DMS 273 (cell line): Measurements from ENCODE around the gene RRAS2.
"Not testable (repeated sequence)": the region's sequence is repeated elsewhere in the genome, so short reads cannot be mapped to it uniquely, and the experiment has no call there.

ENCODE experiments used
- DNase-seq: peaks from one replicate; lab custom pipeline; 2025; ENCODE audit not compliant: unreplicated experiment; lab: John Stamatoyannopoulos, UW

The RRAS2 gene

DNA sequence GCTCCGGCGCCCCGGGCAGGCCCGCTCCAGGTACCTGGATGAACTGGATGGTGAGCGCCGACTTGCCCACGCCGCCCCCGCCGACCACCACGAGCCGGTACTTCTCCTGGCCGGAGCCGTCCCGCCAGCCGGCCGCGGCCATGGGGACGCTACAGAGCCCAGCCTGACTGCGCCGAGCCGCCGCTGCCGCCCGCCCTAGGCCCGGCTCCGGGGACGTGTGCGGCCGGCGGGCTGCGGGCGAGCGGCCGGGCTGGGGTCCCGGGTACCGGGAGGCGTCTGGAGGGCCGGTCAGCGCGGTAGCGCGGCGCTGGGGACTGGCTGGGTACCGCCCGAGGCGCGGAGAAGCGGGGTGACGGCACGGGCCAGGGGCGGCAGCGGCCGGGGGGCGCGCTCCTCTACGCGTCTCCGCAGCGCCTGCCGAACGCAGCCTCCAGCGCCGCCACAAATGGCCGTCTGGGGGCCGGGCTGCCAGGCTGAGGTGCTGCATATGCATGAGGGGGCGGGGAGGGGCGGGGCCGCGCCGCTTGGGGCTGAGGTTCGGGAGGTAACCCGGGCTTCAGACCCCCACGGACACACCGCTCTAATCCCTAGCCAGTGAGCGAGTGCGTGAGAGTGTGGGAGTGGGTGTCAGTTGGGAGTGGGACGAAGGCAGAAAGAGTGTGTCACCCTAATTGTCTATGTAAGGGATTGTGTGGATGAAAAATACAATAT, at the start of gene RRAS2:
TSS of gene RRAS2 (minus strand) at position 455 of the 711 bp plus-strand sequence. CDS start at position 142, 313 bp downstream.
- peak; percentile 86 for DNase-seq

DNA sequence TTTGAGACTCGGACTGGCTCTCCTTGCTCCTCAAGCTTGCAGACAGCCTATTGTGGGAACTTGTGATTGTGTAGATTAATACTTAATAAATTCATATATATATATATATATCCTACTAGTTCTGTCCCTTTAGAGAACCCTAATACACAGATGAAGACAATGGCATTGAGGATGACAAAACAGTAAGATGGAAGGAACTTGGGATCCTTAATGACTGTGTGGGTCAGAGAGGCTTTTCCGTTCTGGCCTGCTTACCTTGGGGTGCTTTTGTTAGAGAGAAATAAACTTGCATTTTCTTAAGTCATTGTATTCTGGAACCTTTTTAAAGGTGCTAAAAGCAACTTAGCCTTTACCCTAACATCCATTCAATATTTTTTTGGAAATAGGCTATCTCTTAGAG, 49.6 kb upstream of the RRAS2 start:
- DNase-seq, result no peak

DNA sequence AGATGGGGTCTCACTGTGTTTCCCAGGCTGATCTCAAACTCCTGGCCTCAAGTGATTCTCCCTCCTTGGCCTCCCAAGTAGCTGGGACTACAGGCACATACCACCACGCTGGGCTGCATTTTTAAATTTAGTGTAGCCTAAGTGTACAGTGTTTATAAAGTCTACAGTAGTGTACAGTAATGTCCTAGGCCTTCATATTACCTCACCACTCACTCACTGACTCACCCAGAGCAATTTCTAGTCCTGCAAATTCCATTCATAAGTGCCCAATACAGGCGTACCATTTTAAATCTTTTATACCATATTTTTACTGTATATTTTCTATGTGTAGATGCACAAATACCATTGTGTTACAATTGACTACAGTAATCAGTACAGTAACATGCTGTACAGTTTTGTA, 47.1 kb upstream of the RRAS2 start:
- DNase-seq, result not testable (repeated sequence)

DNA sequence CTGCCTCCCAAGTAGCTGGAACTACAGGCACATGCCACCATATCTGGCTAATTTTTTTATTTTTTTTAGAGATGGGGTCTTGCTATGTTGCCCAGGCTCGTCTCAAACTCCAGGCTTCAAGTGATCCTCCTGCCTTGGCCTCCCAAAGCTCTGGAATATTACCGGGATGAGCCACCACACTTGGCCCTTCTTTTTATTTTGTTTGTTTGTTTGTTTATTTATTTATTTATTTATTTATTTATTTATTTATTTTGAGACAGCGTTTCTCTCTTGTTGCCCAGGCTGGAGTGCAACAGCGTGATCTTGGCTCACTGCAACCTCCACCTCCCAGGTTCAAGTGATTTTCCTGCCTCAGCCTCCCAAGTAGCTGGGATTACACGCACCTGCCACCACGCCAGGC, 44.5 kb upstream of the RRAS2 start:
- not testable (repeated sequence) for DNase-seq

DNA sequence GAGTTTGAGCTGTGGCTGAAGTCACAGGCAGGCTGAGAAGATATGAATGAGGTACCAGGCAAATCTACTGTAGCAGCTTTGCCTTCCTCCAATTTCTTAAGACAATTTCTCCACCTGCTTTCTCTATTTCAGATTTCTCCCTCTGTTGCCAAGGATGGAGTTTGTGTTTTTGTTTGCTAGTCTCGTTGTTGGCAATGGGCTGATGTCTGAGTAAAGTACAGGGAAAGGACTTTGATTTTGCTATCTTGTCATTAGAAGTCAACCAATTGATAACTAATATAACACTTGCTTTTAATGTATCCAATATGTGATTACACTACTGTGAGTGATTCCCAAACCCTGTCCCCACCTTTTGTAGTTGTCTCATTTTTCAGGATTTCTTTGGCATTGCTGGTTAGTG, 40.1 kb upstream of the RRAS2 start:
- DNase-seq, result no peak

DNA sequence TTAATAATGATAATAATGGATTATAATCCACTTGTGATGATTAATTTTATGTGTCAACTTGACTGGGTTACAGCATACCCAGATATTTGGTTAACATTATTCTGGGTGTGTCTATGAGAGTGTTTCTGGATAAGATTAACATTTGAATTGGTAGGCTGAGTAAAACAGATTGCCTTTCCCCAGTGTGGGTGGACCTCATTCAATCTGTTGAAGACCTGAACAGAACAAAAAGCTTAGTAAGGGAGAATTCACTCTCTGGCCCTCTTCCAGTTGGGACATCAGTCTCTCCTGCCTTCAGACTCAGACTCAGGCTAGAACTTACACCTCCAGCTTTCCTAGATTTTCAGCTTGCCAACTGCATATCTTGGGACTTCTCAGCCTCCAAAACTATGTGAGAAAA, 37.3 kb upstream of the RRAS2 start:
- DNase-seq, result peak; percentile 21

DNA sequence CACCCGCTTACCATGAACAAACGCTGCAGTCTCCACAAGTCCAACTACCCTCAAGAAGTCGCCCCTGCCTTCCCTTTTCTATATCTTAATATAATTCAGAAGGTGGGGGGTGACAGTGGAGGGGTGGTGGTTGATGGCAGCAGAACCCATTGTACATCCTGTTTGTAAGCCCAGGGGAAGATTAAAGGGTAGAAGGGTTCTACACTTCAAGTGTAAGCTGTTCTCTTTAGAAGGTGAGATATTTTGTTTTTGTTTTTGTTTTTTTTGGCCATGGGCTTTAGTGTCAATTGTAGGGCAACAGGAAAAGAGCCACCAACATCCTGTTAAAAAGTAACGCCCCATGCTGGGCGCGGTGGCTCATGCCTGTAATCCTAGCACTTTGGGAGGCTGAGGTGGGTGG, 34.9 kb upstream of the RRAS2 start:
- DNase-seq, result no peak

DNA sequence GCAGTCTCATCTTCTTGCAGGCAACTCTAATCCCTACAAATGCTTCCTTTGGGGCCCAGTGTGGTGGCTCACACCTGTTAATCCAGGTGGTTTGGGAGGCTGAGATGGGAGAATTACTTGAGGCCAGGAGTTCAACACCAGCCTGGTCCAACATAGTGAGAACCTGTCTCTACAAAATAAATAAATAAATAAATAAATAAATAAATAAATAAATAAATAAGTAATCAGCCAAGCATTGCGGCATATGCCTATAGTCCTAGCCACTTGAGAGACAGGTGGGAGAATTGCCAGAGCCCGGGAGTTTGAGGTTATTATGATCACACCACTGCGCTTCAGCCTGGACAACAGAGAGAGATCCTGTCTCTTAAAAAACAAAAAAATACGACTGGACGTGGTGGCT, 34.1 kb upstream of the RRAS2 start:
- no peak for DNase-seq

DNA sequence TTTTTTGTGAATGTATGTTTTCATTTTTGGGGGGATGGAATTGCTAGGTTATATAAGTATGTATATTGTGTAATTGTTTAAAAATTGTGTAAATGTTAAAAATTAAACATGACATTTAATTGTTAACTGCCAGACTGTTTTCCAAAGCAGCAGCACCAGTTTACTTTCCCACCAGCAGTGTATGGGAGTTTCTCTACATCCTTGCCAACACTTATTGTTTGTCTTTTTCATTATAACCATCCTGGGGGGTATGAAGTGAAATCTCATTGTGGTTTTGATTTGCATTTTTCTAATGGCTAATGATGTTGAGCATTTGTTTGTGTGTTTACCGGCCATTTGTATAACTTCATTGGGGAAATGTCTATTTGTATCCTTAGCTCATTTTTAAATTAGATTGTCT, 31.7 kb upstream of the RRAS2 start:
- no peak for DNase-seq

DNA sequence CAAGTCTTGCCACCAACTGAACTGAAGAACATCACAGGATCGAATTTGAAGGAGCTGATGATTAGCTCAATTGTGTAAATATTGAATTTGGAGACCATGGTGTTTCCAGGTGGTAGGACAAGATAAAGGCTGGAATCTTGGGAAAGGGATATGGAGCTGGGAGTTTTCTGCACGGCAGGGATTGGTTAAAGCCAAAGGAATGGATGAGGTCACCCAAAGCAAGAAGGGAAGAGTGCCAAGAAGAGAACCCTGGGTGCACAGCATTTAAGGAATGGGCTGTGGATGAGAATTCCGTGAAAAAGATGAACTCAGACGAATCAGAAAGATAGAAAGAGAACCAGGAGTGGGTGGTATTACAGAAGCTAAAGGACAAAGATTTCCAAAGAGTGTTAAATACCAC, 29.4 kb upstream of the RRAS2 start:
- no peak for DNase-seq

DNA sequence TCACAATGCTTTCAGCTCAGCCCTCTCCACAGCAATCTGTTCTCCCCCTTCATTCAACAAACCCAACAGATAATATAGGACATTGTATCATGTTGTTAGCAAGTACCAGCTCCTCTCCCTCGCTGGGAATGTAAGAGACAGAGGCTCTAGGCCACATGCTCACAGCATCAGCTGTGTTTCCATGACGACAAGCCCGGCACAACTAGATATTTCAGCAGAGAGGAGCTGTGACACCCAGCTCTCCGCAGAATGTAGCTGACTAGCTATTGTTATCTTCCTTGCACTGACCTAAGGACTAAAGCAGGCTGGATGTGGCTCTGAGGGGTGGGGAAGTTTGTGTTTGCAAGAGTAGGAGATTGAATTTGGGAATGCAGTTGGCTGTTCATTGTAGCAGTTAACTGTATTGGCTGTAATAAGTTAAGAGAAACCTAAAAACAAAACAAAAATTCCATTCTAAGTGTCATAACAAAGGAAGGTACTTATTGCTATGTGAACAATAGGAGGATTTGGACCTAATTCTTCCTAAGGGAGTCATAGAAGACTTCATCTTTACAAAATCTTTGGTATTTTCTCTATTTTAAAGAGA, 28.0 kb upstream of the RRAS2 start:
- peak; percentile 69 for DNase-seq

DNA sequence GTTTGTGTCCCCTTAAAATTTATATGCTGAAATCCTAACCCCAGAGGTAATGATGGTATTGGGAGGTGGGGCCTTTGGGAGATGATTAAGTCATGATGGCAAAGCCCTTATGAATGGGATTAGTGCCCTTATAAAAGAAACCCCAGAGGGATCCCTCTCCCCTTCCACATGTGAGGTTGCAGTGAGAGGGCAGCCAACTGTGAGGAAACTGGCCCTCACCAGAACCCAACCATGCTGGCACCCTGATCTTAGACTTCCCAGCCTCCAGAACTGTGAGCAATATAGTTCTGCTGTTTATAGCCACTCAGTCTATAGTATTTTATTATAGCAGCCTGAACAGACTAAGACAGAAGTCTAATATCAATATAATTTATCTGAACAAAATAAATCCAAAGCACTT, 27.1 kb upstream of the RRAS2 start:
- no peak for DNase-seq

DNA sequence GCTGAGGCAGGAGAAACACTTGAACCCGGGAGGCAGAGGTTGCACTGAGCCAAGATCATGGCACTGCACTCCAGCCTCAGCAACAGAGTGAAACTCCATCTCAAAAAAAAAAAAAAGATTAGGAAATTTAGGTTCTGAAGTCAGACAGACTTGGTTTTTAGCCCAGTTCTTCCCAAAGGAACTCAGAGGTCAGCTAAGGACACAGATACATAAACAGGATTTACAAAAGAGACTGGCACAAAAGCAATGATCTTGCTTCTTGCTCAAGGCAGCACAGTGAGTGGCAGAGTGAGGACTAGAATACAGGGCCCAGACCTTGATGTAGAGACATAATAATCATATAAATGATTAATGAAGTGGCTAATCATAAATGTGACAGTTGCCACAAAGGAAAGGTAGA, 25.4 kb upstream of the RRAS2 start:
- no peak for DNase-seq

DNA sequence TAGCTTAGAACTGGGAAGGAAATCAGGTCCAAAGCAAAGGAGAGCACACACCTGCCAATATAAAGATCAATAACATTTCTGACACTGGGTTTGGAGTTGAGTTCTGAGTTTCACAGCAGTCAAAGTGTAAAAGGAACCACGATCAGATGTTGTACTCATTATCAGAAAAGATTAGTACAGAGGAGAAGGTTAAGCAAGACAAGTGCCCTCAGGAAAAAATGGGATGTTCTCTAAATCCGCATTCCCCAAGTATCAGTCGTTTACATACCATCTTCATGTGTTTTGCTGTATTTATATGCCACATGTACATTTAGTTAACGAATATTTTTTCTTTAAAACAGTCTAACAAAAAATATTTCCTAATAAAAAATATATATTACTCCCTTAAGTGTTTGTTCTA, 23.0 kb upstream of the RRAS2 start:
- DNase-seq, result no peak

DNA sequence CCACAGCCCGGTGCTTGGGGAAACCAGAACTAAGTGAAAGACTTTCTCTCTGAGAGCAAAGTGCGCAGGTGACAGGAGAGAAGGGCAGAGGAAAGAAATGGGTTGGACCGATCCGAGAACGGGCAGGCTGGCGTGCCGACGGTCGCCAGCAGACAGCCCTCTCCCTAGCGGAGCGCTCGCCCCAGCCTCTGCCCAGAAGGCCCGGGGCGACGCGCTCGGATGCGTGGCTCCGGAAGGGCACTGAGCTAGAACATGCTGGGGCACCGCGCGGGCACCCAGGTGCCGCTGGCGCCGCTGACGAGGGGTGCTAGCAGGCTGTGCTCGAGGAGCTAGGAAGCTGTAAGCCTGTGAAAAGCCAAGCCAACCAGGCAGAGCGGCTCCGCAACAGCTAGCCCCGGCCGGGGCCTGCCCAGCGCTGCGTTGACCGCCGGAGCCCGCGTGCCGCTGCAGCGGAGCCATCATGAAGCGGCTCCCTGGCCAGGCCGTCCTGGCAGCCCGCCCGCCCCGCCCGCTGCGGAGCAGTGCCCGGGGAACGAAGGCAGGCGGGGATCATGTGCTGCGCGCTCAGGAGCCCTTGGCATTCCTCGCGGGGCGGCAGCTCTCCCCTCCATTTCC, 22.1 kb upstream of the RRAS2 start:
- peak; percentile 77 for DNase-seq

DNA sequence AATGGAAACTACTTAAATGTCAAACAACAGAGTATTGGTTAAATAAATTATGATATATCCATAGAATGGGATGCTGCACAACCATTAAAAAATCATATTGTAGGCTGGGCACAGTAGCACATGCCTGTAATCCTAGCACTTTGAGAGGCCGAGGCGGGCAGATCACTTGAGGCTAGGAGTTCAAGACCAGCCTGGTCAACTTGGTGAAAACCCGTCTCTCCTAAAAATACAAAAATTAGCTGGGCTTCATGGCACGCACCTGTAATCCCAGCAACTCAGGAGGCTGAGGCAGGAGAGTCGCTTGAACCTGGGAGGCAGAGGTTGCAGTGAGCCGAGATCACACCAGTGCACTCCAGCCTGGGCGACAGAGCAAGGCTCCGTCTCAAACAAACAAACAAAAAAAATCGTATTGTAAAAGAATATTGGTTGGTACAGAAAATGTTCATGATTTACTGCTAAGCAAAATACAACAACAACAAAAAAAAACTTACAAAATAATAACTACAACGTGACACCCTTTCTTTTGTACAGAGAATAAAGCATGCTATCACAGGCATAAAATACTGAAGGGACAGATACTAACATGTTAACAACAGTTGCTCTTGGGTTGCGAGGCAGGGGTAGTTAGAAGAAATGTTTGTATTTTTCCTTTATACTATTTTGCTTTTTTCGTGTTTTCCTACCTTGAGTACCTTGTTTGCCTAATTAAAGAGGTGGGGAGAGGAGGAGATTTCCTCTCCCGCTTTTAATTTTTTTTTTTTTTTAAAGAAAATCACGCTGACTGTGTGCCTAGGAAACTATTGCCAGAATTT, 21.3 kb upstream of the RRAS2 start:
- no peak for DNase-seq

DNA sequence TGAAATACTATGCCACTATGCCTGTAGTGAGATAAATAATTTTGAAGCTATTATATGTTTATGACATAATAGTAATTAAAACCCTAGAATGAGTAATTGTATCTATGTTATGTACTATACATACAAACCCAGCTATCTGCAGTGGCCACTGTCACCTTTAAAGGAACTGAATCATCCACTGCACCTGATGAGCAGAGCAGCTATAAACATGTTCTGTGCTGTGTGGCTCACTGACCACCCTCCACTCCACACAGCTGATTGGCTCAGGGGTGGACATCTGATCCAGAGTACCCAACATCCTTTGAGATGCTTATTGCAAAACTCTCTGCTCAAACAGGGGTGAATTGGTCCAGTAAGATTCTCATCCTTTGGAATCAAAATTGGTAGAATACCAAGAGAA, 19.2 kb upstream of the RRAS2 start:
- no peak for DNase-seq

DNA sequence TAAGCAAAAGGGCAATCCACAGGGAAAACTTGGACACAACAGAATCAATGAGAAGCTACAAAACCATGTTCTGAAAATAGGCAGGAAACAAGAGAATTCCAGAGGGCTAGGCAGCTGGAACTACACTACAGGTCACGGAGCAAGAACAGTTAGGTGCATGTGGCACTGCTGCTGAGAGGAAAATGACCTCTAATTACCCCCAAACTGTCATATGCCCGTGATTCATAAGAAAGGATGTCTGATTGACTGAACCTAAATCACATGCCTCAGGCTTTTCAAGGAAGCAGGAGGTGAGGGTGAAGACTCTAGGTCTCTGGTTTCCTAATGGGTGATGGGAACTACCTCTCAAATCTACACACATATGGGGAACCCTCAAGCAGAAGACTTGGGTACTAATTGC, 17.9 kb upstream of the RRAS2 start:
- DNase-seq, result no peak

DNA sequence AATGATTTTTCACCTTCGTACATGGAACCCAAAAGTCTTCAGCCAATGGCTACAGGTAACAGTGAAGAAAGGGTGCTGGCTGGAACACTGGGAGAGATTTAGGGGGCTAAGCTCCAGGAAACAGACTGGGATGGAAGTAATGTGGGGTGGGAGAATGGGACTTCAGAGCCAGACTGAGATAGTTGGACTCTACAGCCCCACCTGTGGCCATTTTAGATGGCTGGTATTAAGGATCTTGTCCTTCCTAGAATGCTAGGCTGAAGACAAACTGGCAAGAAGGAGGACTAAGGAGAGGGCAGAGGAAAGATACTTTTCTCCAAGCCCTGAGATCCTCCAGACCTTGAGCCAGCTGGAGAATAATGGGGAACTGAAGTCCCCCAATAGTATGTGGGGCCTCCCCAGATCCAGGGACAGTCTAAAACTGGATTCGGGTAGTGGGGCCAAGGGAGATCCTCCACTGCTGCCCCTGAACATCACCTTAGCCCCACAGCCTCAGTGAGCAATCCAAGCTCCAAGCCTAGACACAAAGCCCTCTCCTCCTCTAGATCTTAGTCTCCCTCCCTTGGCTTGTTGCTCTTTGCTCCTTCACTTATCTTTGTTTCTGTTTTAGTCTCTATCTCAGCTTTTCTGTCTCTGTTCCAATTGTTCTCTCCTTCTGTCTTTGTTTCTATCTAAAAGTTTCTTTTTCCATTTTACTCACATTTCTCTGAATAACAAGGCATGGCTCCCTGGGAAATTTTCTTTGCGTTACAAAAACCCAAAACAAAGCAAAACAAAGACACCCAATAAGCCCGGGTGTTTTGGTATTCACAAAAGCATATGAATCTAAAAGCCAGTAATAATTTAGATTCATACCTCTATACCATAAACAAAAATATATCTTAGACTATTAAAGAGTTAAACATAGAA, 16.2 kb upstream of the RRAS2 start:
- DNase-seq, result peak; percentile 16

DNA sequence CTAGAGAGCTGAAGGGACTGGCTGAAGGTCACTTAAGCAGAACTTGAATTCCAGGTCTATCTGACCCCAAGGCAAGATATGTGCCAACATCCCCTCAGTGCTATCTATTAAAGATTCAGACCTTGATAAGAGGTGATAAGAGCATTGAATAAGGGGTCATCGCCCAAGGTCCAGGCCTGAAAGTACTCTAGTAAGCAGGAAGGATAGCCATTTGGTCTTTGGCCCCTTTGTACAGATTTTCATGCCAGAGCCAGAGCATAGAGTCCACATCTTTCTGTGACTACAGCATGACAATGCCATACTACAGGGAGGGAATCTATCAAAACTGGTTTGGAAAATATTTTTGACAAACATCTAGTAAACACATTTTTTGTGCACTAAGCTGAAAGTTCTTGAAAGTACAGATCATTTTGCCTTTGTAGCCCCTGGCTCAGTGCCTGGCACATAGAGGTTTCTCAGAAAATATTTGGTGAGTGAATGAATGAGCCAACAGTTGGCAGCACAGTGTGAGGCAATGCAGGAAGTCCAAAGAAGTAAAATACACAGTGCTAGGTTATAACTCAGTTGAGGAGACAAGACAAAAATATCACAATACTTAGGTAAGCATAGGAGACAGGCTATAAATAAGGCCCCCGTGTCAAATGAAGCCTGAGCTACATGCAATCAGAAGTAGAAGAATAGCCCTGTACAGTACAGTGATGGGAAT, 15.1 kb upstream of the RRAS2 start:
- DNase-seq, result no peak
